HepG2 (cell line): ENCODE data around the gene CKAP2L. TPM values are rescaled to one million over a fixed set of nuclear protein-coding genes. Genes with fewer than 3 reads are reported as not detected.
A peak's percentile ranks its signal among the peaks of the same experiment; 100 is the strongest.
"Not testable (repeated sequence)": the region's sequence is repeated elsewhere in the genome, so short reads cannot be mapped to it uniquely, and the experiment has no call there.

Experiments
- ATAC-seq: fragments of 200-7000 bp; cut with Tn5 transposase; 3 replicates; pipeline ENCODE4 v1.9.1; 2020; ENCODE audit warnings: mild to moderate bottlenecking, moderate library complexity
- BruUV-seq: library from RNA; stranded (reverse); fragments of 400-500 nt; replicated peaks from 2 replicates; lab custom pipeline; 2021; lab: Mats Ljungman, UMichigan
- CTCF ChIA-PET: fragments of 300-600 bp; formaldehyde crosslinking; extraction: SDS; loops from one replicate; lab custom pipeline; 2021; ENCODE audit warnings: low total read pairs, inconsistent platforms, low intra/inter-chr PET ratio; lab: Yijun Ruan, JAX
- POLR2A ChIA-PET: fragments of 350-600 bp; sonication (Branson Sonifier 250); formaldehyde crosslinking; loops from one replicate; lab custom pipeline; 2020; ENCODE audit warnings: antibody characterized with exemption, inconsistent platforms; lab: Yijun Ruan, JAX
- DNase-seq: peaks from one replicate; pipeline ENCODE4 v3.0.0-alpha.2; 2015; ENCODE audit warnings: low spot score
- FAIRE-seq: peaks from 3 replicates; lab custom pipeline; 2011; peaks lifted over from hg19 to GRCh38; lab: Jason Lieb, UNC
- H2AFZ ChIP-seq: one replicate; pipeline ENCODE4 v1.6.1; 2011; ENCODE audit warnings: low read length, inconsistent platforms
- H3K27ac ChIP-seq: fragments of 300-600 bp; 3 replicates; pipeline ENCODE4 v1.8.0; 2011; ENCODE audit warnings: mixed run types, mild to moderate bottlenecking, mixed read lengths, low read length, inconsistent platforms; ENCODE audit not compliant: insufficient read depth; ENCODE audit errors: extremely low read length
- H3K27me3 ChIP-seq, 2 experiments: fragments of 200-600 bp in 1 of 2; 2 replicates in 1 of 2; 3 replicates in 1 of 2; pipeline versions ENCODE4 v1.6.0 to v1.8.0; 2011; ENCODE audit warnings: low read length in 2 of 2, mild to moderate bottlenecking in 2 of 2, moderate library complexity in 2 of 2, inconsistent platforms in 1 of 2; ENCODE audit not compliant: insufficient read depth in 2 of 2, control insufficient read depth in 1 of 2
- H3K36me3 ChIP-seq, 2 experiments: fragments of 200-600 bp in 1 of 2; replicated peaks in 1 of 2; 2 replicates in 1 of 2; 3 replicates in 1 of 2; pipeline versions ENCODE4 v1.5.1 to v1.8.0; 2011; ENCODE audit warnings: low read length in 2 of 2, inconsistent platforms in 1 of 2; ENCODE audit not compliant: insufficient read depth in 2 of 2, control insufficient read depth in 1 of 2
- H3K4me1 ChIP-seq: 2 replicates; pipeline ENCODE4 v1.5.1; 2012; ENCODE audit warnings: low read length, inconsistent platforms; ENCODE audit not compliant: insufficient read depth
- H3K4me2 ChIP-seq: 2 replicates; pipeline ENCODE4 v1.6.0; 2011; ENCODE audit warnings: low read depth, low read length, inconsistent platforms
- H3K4me3 ChIP-seq, 3 experiments: fragments of 200-600 bp in 1 of 3; sonication (generic), shearing (Covaris generic) in 1 of 3; replicated peaks in 1 of 3; 2 replicates each; pipeline ENCODE4 v1.5.1; 2011 to 2016; ENCODE audit warnings: low read length in 3 of 3, inconsistent platforms in 2 of 3, low read depth in 2 of 3, mild to moderate bottlenecking in 2 of 3, control low read depth in 1 of 3, mixed read lengths in 1 of 3; ENCODE audit not compliant: insufficient read depth in 1 of 3
- H3K79me2 ChIP-seq: one replicate; pipeline ENCODE4 v1.6.1; 2011; ENCODE audit warnings: low read length, inconsistent platforms; ENCODE audit not compliant: insufficient read depth
- H3K9ac ChIP-seq: 2 replicates; pipeline ENCODE4 v1.6.0; 2011; ENCODE audit warnings: mild to moderate bottlenecking, low read depth, low read length, inconsistent platforms; ENCODE audit not compliant: insufficient read depth
- H3K9me3 ChIP-seq: 2 replicates; pipeline ENCODE4 v1.5.1; 2012; ENCODE audit warnings: mild to moderate bottlenecking, low read length
- H4K20me1 ChIP-seq: 2 replicates; pipeline ENCODE4 v1.6.0; 2011; ENCODE audit warnings: inconsistent platforms, mild to moderate bottlenecking, low read length, moderate library complexity; ENCODE audit not compliant: insufficient read depth
- AGO2 ChIP-seq: fragments of 200-400 bp; formaldehyde crosslinking; optimal IDR thresholded peaks from 2 replicates; pipeline ENCODE3; 2017; ENCODE audit warnings: mild to moderate bottlenecking, low read depth, low read length, moderate library complexity
- MAFF ChIP-seq: IDR thresholded peaks from 2 replicates; pipeline ENCODE4 v1.6.1; 2011; ENCODE audit warnings: low read depth, low read length, improper control_type of control experiment
- MAFK ChIP-seq, 2 experiments: IDR thresholded peaks in 1 of 2; conservative IDR thresholded peaks in 1 of 2; 2 replicates each; pipeline ENCODE4 v1.6.1; 2011; ENCODE audit warnings: improper control_type of control experiment in 2 of 2, low read length in 2 of 2
- PHB2 ChIP-seq: fragments of 450-650 bp; IDR thresholded peaks from 2 replicates; pipeline ENCODE4 v1.6.1; 2018; ENCODE audit not compliant: partially characterized antibody
- RNF219 ChIP-seq: sonication (generic); formaldehyde crosslinking; IDR thresholded peaks from 2 replicates; pipeline ENCODE4 v1.5.0; 2020; ENCODE audit warnings: mild to moderate bottlenecking, missing genetic modification reagents
- TP53 ChIP-seq: sonication (generic); formaldehyde crosslinking; conservative IDR thresholded peaks from 2 replicates; pipeline ENCODE4 v1.4.0; 2020; ENCODE audit warnings: missing genetic modification reagents
- ZC3H13 ChIP-seq: sonication (generic); formaldehyde crosslinking; IDR thresholded peaks from 2 replicates; pipeline ENCODE4 v1.8.1; 2023; ENCODE audit warnings: mild to moderate bottlenecking, missing genetic modification reagents, moderate library complexity
- ZIK1 ChIP-seq: sonication (generic); formaldehyde crosslinking; IDR thresholded peaks from 2 replicates; pipeline ENCODE4 v1.5.0; 2020; ENCODE audit warnings: mild to moderate bottlenecking, low read depth, missing genetic modification reagents, borderline replicate concordance
- ZNF121 ChIP-seq: sonication (generic); formaldehyde crosslinking; IDR thresholded peaks from 2 replicates; pipeline ENCODE4 v1.5.0; 2020; ENCODE audit warnings: mild to moderate bottlenecking, missing genetic modification reagents
- ZNF337 ChIP-seq: sonication (generic); formaldehyde crosslinking; IDR thresholded peaks from 2 replicates; pipeline ENCODE4 v1.5.1; 2020; ENCODE audit warnings: missing genetic modification reagents, low read depth, mild to moderate bottlenecking, borderline replicate concordance
- ZNF7 ChIP-seq: IDR thresholded peaks from 2 replicates; pipeline ENCODE4 v1.6.1; 2016; ENCODE audit warnings: missing biosample characterization, missing genetic modification reagents
- ZNF770 ChIP-seq: sonication (generic); formaldehyde crosslinking; IDR thresholded peaks from 2 replicates; pipeline ENCODE4 v1.5.0; 2020; ENCODE audit warnings: mild to moderate bottlenecking, missing genetic modification reagents
- ZNF83 ChIP-seq: sonication (generic); formaldehyde crosslinking; IDR thresholded peaks from 2 replicates; pipeline ENCODE4 v1.4.0; 2020; ENCODE audit warnings: missing genetic modification reagents, mild to moderate bottlenecking, borderline replicate concordance
- WGBS: methylation state at CpG from one replicate; pipeline ENCODE4 v1.1.6; 2017; ENCODE audit warnings: low lambda C conversion rate; 5-methylcytosine and 5-hydroxymethylcytosine counted together
- in situ Hi-C: cut with HindIII; loops from 2 replicates; pipeline ENCODE4 v1.10.0; 2017; ENCODE audit warnings: low pct_unique_long_range_greater_than_20kb; ENCODE audit not compliant: extremely low pct_ligation_motif_present
- intact Hi-C: fragments of 100-400 bp; cut with micrococcal nuclease; formaldehyde crosslinking; loops from one replicate; pipeline ENCODE4 v1.10.0; 2022; ENCODE audit not compliant: unreplicated experiment
- polyA plus RNA-seq, 8 experiments: library from polyadenylated mRNA; depleted of rRNA in 3 of 8; stranded (reverse) in 7 of 8; unstranded in 1 of 8; fragments of >200 nt; fragmentation: Illumina TruSeq in 4 of 8; extraction: Trizol in 4 of 8; gene quantifications; 2 replicates each; pipeline versions ENCODE4 v1.2.1 to v1.2.3, GENCODE V29; 2011 to 2016; ENCODE audit warnings: low read depth in 4 of 8, missing spikeins in 1 of 8, mixed read lengths in 1 of 8; ENCODE audit not compliant: insufficient read depth in 1 of 8
- total RNA-seq, 5 experiments: library from RNA; depleted of rRNA; stranded (reverse); fragments of >200 nt; fragmentation: Illumina TruSeq; extraction: Trizol; gene quantifications; 2 replicates each; pipeline ENCODE4 v1.2.3, GENCODE V29; 2016; ENCODE audit warnings: low read depth in 1 of 5

Gene CKAP2L
- total and polyA plus RNA-seq, 2 of the 13 experiments (the other 11 are each of a cell fraction or from before 2014, with no cell fraction given) = 7.1 to 9.5 TPM

- FAIRE-seq, in situ Hi-C loops, H2AFZ ChIP-seq, DNase-seq, CTCF ChIA-PET, BruUV-seq, H3K79me2 ChIP-seq, H3K36me3 ChIP-seq, H3K4me2 ChIP-seq, POLR2A ChIA-PET, H3K27ac ChIP-seq, H4K20me1 ChIP-seq, H3K9me3 ChIP-seq, ATAC-seq, H3K9ac ChIP-seq, H3K4me3 ChIP-seq, intact Hi-C loops: not testable (repeated sequence)
- Histone ChIP-seq H3K27me3 (peaks cover 0 to 32% of the 10 kb centered on the region in 2 experiments), H3K4me1 (peaks cover 15% of the 10 kb centered on the region)
- 23% methylated on average over 1 of the region's 1 CpG for WGBS
- TF ChIP-seq MAFK (conservative IDR thresholded peaks at IDR 0.05 in 1 of 2, IDR thresholded peaks at IDR 0.05 in 1 of 2; ENCODE audit: low read length in 2 of 2) (peak; percentile 93 to 94), MAFF (peak; percentile 93)
Observed at GRCh38 chr2:112716094-112716493, 48.3 kb downstream of the CKAP2L start.

GRCh38 chr2:112714836-112715631, 49.4 kb downstream of the CKAP2L start:
- in situ Hi-C loops (no loop called here), intact Hi-C loops (no loop called here)
- Histone ChIP-seq H3K9ac (no peak overlapping the region), H3K9me3 (no peaks in the 10 kb centered on the region), H4K20me1 (no peaks in the 10 kb centered on the region), H3K4me2 (no peak overlapping the region), H3K79me2 (no peaks in the 10 kb centered on the region), H2AFZ (no peak overlapping the region), H3K27me3 (peaks cover 0 to 27% of the 10 kb centered on the region in 2 experiments; a peak in 3 of 5 replicates), H3K4me1 (peaks cover 15% of the 10 kb centered on the region), H3K4me3 (no peak overlapping the region), H3K27ac (no peak overlapping the region), H3K36me3 (no peaks in the 10 kb centered on the region)
- CTCF ChIA-PET = no interaction called here
- ATAC-seq (no peak), FAIRE-seq (no peak), DNase-seq (no peak)
- 24% methylated on average over 6 of the region's 7 CpGs for WGBS
- POLR2A ChIA-PET = no interaction called here
- no TSS peak for BruUV-seq
- TF ChIP-seq ZNF770 (CRISPR knock-in tag) (peak; percentile 68), ZNF121 (CRISPR knock-in tag) (peak; percentile 60), AGO2 (no peak), ZNF7 (no peak), PHB2 (no peak), TP53 (no peak), ZIK1 (CRISPR knock-in tag) (no peak), ZC3H13 (CRISPR knock-in tag) (no peak), ZNF83 (CRISPR knock-in tag) (no peak), RNF219 (CRISPR knock-in tag) (no peak), ZNF337 (no peak)
